T-cell (primary cell): ENCODE measurements around the gene MAPKBP1. TPM values are rescaled to one million over a fixed set of nuclear protein-coding genes. Genes with fewer than 3 reads are reported as not detected.

Experiments used
- total RNA-seq, 35 experiments: library from RNA in 6 of 35; stranded (reverse) in 6 of 35; fragments of 120-200 nt in 1 of 35; gene quantifications; one replicate each; pipeline versions ENCODE4 v1.2.1 to v1.2.4 and lab custom pipeline; 2013 to 2026

MAPKBP1 gene
- total RNA-seq, 5 donors from 2014 or later (not counting 1 experiment from before 2014, with no cell fraction given): 37.0 to 44.8 (median 38.2) TPM

Other genes starting within 250 kb of the MAPKBP1 start
- 10 to 100 TPM; 33.5 to 57.8 (median 53.2) TPM for gene RPAP1, start 230.2 kb upstream of the MAPKBP1 start, total RNA-seq
- 1 to 10 TPM in 1 of 5 donors, under 1 TPM in 3, not detected in 1; 0.62 to 1.5 (median 0.78) TPM for gene TYRO3, start 215.3 kb upstream of the MAPKBP1 start, total RNA-seq
- gene MGA, start 114.1 kb upstream of the MAPKBP1 start, total RNA-seq: 10 to 100 TPM; 49.7 to 58.7 (median 54.7) TPM
- gene JMJD7, start 53.6 kb downstream of the MAPKBP1 start, total RNA-seq: 10 to 100 TPM; 35.8 to 72.7 (median 45.3) TPM
- 10 to 100 TPM; 32.0 to 55.8 (median 44.9) TPM for gene PLA2G4B, start 64.4 kb downstream of the MAPKBP1 start, total RNA-seq
- 1 to 10 TPM; 1.0 to 4.0 (median 2.2) TPM for gene SPTBN5, start 119.6 kb downstream of the MAPKBP1 start, total RNA-seq
- gene EHD4, start 198.1 kb downstream of the MAPKBP1 start, total RNA-seq: 10 to 100 TPM; 11.7 to 46.8 (median 16.8) TPM
- not detected for gene PLA2G4E, start 246.6 kb downstream of the MAPKBP1 start, total RNA-seq